Right lobe of liver (tissue), 6 donors: Measurements from ENCODE around the gene MKKS. TPM values are rescaled to one million over a fixed set of nuclear protein-coding genes. Genes with fewer than 3 reads are reported as not detected.

Experiments used
- ATAC-seq, 4 donors: fragments of 200-7000 bp; cut with Tn5 transposase; one replicate each; pipeline ENCODE4 v1.9.1; 2020; ENCODE audit warnings: mild to moderate bottlenecking in 4 of 4, moderate library complexity in 4 of 4
- DNase-seq, 3 donors: peaks; one replicate each; pipeline ENCODE4 v3.0.0-alpha.2; 2020
- H3K27ac ChIP-seq, 3 donors: fragments of 200-600 bp; one replicate each; pipeline ENCODE4 v1.8.0; 2022
- H3K27me3 ChIP-seq, 2 donors: fragments of 200-600 bp; one replicate each; pipeline ENCODE4 v1.8.0; 2022
- H3K36me3 ChIP-seq, 4 donors: fragments of 200-600 bp; sonication (generic) in 1 of 4; one replicate each; pipeline versions ENCODE4 v1.5.1 to v1.8.0; 2017 to 2022; ENCODE audit warnings: control low read depth in 1 of 4
- H3K4me1 ChIP-seq, 4 donors: fragments of 200-600 bp; sonication (generic) in 1 of 4; one replicate each; pipeline versions ENCODE4 v1.5.1 to v1.8.0; 2017 to 2022; ENCODE audit warnings: control low read depth in 1 of 4
- H3K4me3 ChIP-seq, 3 donors: fragments of 200-600 bp; one replicate each; pipeline ENCODE4 v1.8.0; 2022
- H3K9me3 ChIP-seq, 4 donors: fragments of 200-600 bp; sonication (generic) in 1 of 4; one replicate each; pipeline versions ENCODE4 v1.5.1 to v1.8.0; 2017 to 2022; ENCODE audit warnings: control low read depth in 1 of 4
- POLR2A ChIP-seq: fragments of 450-650 bp; IDR thresholded peaks from one replicate; pipeline ENCODE4 v1.6.1; 2017; ENCODE audit warnings: antibody characterized with exemption, mild to moderate bottlenecking
- WGBS: methylation state at CpG from one replicate; pipeline ENCODE4 v1.1.6; 2018; ENCODE audit warnings: low coverage, low lambda C conversion rate; ENCODE audit not compliant: insufficient coverage; ENCODE audit errors: missing lambda C conversion rate; 5-methylcytosine and 5-hydroxymethylcytosine counted together
- intact Hi-C, 2 donors: fragments of 100-400 bp; cut with DNase I; formaldehyde crosslinking; loops; one replicate each; pipeline versions ENCODE4 v1.11.2 to v1.14.1; 2022
- long read RNA-seq: library from polyadenylated mRNA; unstranded; transcript quantifications from one replicate; pipeline ENCODE4 v2.0.0, GENCODE V29; 2019
- total RNA-seq, 6 experiments: library from RNA; depleted of rRNA in 2 of 6; stranded (reverse); fragments of >200 nt in 2 of 6; fragmentation: NEBNext Ultra II Directional in 3 of 6; extraction: Animal tissue kit (Norgen Biotek cat#: 25700) in 3 of 6; gene quantifications; one replicate each; pipeline versions ENCODE4 v1.1.0 to v1.2.4, GENCODE V29; 2016 to 2023
- TF ChIP-seq, protein P1 (sequence below), 4 donors: fragments of 200-600 bp in 3 of 4; fragments of 450-650 bp in 1 of 4; IDR thresholded peaks; one replicate each; pipeline versions ENCODE4 v1.5.1 to v1.8.0; 2016 to 2022; ENCODE audit warnings: antibody characterized with exemption in 4 of 4, mild to moderate bottlenecking in 2 of 4
- donor health status: DM: no; HTN: yes; CAD: no.
- donor health status: DM: no; HTN: no; CAD: no.
- donor health status: DM: no; HTN: no; CAD: no.
- donor health status: DM: no; HTN: yes; CAD: no.
- donor health status: DM: no; HTN: yes; CAD: no.

The MKKS gene
- total RNA-seq: 10 to 100 TPM; 11.4 to 17.6 (median 12.1) TPM
- long read RNA-seq, full-length matches to known transcripts: 5 of 18 reads
- long read RNA-seq, partial matches to known transcripts: 12 of 18 reads
- long read RNA-seq, other reads (novel, unspliced or antisense): 1 of 18 reads

DNA sequence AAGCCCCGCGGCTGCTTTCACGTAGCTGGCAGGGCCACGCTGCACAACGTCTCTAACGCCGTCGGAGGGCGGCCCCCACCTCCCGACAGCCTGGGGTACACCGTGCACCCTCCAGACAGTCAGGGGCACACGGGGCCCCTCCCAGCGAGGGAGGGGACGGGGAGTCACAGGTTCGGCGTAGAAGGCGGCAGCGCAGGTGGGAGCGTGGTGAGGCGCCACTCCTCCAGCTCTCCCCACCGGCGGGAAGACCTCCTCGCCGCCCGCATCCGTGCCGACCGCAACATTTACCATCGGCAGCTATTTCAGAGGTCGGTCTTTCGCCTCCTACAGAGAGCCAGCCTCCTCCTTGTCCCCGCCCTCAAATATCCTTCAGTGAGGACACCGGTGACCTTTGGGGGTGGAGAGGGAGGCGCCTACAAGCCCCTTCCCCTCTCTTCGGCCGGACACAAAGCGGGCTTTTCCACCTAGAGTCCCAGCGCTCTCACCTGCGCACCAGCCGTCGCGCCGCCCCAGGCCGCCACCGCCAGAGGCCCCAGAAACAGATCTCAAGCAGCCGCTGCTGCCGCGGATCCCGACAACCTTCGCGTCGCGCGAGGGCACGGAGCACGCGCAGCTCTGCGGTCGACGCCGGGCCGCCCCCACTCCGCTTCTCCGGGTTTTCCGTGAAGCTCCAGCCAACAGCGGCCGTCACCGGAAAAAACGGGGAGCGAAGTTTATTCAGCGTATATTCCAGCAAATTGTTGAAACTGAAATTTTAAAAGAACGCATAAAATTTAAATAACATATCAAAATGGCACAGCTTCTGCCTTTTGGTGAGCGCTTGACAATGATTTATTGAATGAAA, at the start of gene MKKS:
TSS of gene MKKS (minus strand) at position 600 of the 844 bp plus-strand sequence. CDS start 20,708 bp downstream, outside the sequence.
- Histone ChIP-seq H3K36me3 (no peaks in the 10 kb centered on the region), H3K4me1 (peaks cover 0 to 27% (median 8%) of the 10 kb centered on the region in 4 donors), H3K4me3 (peak within 1 kb of the TSS; percentile 64 to 90 (median 84)), H3K27me3 (no peaks in the 10 kb centered on the region), H3K27ac (peak within 1 kb of the TSS; percentile 81 to 94 (median 93)), H3K9me3 (no peaks in the 10 kb centered on the region)
- intact Hi-C loops: no loop called here
- TF ChIP-seq POLR2A: peak; percentile 29
- TF ChIP-seq, protein P1, sequence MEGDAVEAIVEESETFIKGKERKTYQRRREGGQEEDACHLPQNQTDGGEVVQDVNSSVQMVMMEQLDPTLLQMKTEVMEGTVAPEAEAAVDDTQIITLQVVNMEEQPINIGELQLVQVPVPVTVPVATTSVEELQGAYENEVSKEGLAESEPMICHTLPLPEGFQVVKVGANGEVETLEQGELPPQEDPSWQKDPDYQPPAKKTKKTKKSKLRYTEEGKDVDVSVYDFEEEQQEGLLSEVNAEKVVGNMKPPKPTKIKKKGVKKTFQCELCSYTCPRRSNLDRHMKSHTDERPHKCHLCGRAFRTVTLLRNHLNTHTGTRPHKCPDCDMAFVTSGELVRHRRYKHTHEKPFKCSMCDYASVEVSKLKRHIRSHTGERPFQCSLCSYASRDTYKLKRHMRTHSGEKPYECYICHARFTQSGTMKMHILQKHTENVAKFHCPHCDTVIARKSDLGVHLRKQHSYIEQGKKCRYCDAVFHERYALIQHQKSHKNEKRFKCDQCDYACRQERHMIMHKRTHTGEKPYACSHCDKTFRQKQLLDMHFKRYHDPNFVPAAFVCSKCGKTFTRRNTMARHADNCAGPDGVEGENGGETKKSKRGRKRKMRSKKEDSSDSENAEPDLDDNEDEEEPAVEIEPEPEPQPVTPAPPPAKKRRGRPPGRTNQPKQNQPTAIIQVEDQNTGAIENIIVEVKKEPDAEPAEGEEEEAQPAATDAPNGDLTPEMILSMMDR (IDR thresholded peaks at IDR 0.05): peak in 1 of 4 donors; percentile 5
- DNase-seq (peak; percentile 93 to 94 (median 94)), ATAC-seq (peak; percentile 76 to 83 (median 81))
- under 1% methylated on average over 40 of the region's 73 CpGs for WGBS

DNA sequence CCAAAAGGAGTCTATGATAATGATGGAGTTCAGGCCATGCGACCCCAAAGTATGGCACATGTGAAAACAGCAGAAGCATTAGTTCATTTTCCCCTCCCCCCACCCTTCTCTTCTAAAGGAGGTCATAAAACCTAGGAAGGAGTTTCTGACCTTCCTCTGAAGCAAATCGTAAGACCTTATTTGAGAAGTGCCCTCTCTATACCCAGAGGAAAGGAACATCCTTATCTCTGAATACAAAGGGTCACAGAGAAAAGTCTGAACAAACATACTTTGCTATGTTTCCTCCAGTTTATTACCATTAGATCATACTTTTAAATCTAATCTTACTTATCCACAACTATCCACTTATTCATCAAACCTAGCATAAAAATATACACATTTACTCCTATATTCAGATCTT, 49.7 kb upstream of the MKKS start:
- WGBS: 71% methylated on average over 2 of the region's 2 CpGs
- intact Hi-C loops: no loop called here
- no peak for TF ChIP-seq POLR2A
- TF ChIP-seq, protein P1 (IDR thresholded peaks at IDR 0.05): no peak
- Histone ChIP-seq H3K4me3 (no peak overlapping the region), H3K36me3 (no peaks in the 10 kb centered on the region), H3K27ac (no peak overlapping the region), H3K4me1 (no peaks in the 10 kb centered on the region), H3K9me3 (no peaks in the 10 kb centered on the region), H3K27me3 (no peaks in the 10 kb centered on the region)
- no peak for DNase-seq
- no peak for ATAC-seq

DNA sequence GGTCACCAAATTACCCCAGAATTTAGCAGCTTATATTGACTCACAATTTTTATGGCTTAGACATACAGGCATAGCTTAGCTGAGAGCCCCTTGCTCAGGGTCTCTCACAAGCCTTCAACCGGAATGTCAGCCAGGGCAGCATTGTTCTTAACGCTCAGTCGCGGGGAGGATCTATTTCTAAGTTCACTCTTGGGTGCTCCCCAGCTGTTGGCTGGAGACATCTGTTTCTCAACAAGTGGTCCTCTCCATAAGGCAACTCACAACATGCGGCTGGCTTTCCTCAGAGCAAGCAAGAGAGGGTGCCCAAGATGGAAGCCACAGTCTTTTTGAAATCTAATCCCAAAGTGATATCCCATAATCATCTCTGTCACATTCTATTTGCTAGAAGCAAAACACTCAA, 47.7 kb upstream of the MKKS start:
- Histone ChIP-seq H3K27ac (no peak overlapping the region), H3K27me3 (no peaks in the 10 kb centered on the region), H3K4me3 (no peak overlapping the region), H3K36me3 (no peaks in the 10 kb centered on the region), H3K4me1 (no peaks in the 10 kb centered on the region), H3K9me3 (no peaks in the 10 kb centered on the region)
- no peak for TF ChIP-seq POLR2A
- TF ChIP-seq, protein P1 (IDR thresholded peaks at IDR 0.05): no peak
- no peak for DNase-seq
- 77% methylated on average over 5 of the region's 5 CpGs for WGBS
- intact Hi-C loops: no loop called here
- no peak for ATAC-seq

DNA sequence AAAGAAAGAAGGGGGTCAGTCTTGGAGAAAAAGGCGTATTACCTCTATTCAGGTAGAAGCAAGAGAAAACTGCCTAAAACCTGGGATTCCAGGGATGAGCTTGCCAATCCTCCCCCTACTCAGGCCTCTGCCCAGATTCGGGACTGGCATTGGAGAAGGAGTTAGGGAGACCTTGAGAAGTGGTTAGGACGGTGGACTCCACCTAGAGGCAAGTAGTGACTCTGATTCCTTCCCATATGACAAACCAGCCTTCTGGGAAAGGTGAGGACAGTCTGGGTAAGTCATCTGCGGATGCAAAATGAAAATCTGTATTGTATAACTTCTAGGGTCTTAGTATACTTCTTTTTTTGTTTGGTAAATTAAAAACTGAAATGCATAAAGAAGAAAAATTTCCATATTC, 44.9 kb upstream of the MKKS start:
- intact Hi-C loops: no loop called here
- 94% methylated on average over 3 of the region's 4 CpGs for WGBS
- TF ChIP-seq, protein P1 (IDR thresholded peaks at IDR 0.05): no peak
- TF ChIP-seq POLR2A: no peak
- Histone ChIP-seq H3K36me3 (no peaks in the 10 kb centered on the region), H3K9me3 (no peaks in the 10 kb centered on the region), H3K27ac (no peak overlapping the region), H3K4me3 (no peak overlapping the region), H3K4me1 (no peaks in the 10 kb centered on the region), H3K27me3 (no peaks in the 10 kb centered on the region)
- ATAC-seq: no peak
- DNase-seq: no peak
